ENCODE data around the gene FOXC2.
"Not testable (repeated sequence)": the region's sequence is repeated elsewhere in the genome, so short reads cannot be mapped to it uniquely, and the experiment has no call there.

Gene FOXC2

DNA sequence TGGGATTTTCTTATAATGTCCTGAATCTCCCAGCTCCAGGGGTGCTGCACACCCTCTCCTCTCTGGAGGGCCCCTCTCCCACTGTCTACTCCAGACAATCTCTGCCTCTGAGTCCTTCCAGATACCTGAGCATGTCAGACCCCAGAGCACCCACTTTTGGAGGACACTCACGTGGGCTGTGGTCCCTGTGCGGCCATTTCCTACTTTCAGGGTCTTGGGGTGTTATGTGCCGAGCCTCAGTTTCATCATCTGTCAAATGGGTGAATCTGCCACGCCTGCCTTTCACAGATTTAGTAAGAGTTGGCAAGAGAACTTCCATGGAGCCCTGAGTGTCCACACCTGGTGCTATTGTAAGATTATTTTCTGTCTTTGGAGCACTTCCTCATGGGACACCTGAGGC lies 8.0 kb downstream of the FOXC2 start:
- DNase-seq = no peak

DNA sequence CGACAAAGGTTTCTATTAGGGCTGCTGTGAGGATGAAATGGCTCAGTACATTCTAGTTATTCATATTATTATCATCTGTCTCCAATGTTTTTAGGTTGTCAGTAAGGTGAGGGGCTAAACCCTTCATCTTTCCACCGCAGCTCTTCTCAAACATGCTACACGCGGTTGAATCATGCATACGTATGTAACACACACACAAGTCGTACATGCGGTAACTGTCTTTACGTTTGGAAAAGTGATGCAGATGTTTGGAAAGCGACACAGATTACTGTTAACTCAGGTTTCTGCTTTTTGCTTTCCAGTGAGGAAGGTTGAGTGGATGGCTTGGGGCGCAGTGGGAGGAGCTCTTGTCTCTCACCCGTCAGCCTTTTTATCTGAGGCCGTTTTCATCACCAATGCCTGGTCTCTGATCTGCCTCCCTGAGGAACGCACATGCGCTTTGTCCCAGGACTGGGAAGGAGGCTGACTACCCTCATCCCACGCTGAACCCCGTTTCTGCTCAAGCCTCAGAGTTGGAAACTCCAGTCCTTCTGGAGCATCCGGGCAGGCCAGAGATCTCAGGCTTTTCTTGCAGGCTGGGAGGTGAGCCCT lies 8.6 kb downstream of the FOXC2 start:
- no peak for DNase-seq

DNA sequence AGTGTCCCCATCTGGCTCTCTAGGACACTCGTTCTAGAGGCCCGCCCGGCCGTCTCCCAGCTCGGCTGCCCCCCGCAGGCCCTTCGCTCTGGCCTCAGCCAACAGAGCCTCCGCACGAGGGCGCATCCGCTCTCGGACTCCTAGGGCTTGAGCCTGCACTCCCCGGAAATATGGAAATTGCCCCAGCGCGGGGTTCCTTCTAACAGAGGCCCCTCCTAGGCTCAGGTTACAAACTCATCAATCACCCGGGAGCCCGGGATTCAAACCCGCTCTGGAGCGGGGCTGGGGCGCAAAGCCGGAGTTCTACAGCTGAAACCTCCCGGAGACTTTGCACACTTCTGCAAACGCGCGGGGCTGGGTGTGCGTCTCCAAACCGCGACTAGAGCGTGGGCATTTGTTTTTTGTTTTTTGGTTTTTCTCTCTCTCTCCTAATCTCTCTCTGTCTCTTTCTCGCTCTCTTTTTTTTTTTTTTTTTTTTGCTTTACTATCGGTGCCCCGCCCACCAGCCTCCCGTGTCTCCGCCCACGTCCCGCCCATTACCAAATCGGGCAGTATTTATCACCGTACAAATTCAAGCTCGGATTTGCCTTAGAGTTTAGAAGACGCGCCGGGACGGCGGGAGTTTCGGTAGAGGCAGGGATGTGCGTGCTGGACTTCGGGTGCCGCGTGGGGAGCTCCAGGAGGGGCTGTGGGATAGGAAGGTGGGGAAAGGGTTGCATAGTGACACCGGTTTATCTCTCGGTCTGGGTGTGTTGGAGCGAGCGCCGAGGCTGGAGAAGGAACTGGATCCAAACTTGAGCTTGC lies 9.3 kb downstream of the FOXC2 start:
- DNase-seq = no peak

DNA sequence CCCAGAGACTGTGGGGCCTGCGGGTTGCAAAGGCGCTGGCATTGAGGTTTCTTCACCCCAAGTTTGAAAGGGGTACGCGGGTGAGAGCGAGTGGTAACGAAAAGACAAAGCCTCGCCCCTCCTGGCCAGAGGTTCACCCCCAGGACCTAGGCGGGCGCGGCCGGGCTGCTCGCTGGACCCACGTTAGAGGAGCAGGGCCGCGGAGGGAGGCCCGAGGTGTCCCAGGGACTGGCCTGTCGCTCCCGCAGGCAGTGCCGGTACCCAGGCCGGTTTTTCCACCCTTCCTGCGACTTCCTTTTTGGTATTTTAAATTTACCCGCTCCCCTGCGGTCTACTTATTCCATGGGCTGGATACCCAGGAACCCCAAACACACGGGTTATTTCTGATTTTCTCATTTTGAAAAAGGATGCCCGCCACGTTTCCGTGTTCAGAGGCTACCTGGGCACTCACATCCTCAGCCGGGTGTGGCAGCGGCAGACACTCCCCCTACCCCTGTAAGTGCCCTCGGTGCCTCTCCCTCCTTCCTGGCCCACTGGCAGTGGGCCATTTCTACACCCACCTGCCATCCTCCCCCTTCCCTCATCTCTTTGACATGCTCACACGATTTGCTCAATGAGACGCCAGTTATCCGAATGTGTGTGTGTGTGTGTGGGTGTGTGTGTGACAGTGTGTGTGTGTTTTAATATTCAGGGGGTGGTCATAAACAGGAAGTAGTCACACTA lies 10.1 kb downstream of the FOXC2 start:
- DNase-seq = no peak

DNA sequence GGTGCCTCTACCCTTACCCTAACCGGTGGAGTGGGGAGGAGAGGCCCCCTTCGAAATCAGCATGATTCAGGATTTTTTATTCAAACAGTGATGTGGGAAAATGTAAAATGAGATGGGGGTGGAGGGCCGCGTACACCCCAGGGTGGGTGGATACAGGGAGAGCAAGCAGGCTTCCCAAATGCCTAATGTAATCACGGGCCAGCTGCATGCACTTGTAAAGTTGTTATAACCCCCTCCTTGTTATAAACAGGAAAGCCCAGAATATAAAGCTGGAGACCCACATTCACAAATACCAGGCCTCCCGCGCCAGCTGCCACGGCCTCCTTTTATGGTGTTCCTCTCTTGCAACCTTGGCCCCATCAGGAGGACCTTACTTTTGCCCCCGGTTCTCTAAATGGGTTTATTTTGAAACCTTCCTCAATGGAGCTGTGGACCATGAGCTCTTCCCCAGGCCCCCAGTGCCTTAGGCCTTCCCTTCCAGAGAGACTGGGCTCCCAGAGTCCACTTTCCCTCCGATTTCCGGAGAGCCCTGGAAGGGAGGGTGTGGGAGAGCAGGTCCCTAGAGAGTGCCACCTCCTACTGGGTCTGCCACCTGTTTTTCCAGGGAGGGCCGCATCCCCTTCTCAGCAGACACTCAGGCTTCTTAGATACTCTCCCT lies 10.8 kb downstream of the FOXC2 start:
- DNase-seq = no peak

DNA sequence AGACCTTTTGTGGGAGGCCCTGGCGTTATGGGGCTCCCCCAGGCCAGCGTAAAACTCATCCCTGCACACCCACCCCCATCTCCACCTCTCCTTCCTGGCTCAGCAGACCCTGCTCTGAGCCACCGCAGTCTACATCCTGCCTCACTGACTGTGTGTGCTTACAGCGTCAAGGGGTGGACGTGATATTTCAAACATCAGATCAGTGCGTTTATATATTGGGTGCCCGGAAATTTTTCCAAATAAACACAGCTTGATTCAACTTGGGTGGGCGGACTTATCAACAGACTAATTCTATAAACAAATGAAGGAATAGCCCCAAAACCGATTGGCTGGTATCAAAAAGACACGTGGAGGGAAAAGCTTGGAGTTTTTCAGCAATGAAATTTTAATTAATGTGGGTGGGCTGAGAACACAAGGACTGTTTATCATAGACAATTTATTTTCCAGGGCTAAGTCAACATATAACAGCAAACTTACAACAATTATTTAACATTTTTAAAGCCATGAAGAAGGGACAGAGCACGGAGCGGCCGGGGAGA lies 11.5 kb downstream of the FOXC2 start, which contains the start of gene FOXL1:
Gene FOXL1, plus strand, starts transcription at position 489 of the 539 bp plus-strand sequence. CDS start 175 bp downstream, outside the sequence.
- DNase-seq = no peak

DNA sequence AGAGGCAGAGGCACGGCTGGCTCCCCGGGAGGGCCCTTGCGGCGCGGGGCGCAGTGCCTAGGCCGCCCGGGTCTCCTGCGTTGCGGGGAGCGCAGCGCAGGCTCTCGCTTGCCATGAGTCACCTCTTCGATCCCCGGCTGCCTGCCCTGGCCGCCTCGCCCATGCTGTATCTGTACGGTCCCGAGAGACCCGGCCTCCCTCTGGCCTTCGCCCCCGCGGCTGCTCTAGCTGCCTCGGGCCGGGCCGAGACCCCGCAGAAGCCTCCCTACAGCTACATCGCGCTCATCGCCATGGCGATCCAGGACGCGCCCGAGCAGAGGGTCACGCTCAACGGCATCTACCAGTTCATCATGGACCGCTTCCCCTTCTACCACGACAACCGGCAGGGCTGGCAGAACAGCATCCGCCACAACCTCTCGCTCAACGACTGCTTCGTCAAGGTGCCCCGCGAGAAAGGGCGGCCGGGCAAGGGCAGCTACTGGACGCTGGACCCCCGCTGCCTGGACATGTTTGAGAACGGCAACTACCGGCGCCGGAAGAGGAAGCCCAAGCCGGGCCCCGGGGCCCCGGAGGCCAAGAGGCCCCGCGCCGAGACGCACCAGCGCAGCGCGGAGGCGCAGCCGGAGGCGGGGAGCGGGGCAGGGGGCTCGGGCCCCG lies 12.1 kb downstream of the FOXC2 start:
- no peak for DNase-seq

DNA sequence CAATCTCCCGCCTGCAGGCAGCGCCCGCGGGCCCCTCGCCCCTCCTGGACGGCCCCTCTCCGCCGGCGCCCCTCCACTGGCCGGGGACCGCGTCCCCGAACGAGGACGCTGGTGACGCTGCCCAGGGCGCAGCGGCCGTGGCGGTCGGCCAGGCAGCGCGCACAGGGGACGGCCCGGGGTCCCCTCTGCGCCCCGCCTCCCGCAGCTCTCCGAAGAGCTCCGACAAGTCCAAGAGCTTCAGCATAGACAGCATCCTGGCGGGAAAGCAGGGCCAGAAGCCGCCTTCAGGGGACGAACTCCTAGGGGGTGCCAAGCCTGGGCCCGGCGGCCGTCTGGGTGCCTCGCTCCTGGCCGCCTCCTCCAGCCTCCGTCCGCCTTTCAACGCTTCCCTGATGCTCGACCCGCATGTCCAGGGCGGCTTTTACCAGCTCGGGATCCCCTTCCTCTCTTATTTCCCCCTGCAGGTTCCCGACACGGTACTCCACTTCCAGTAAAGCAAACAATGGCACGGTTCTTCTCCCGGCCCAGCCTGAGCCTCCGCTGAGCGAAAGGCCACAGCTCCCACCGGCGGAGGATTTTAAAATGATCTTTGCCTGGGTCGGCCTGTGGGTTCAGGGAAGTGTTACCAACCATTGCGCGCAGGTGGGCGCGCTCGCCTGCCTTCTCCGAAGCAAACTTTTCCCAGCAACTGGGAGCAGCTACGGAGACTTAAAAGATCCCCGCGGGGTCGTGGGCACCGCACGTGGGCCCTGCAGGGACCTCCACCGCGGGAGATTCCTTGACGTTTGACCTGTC lies 12.8 kb downstream of the FOXC2 start:
- DNase-seq = no peak

DNA sequence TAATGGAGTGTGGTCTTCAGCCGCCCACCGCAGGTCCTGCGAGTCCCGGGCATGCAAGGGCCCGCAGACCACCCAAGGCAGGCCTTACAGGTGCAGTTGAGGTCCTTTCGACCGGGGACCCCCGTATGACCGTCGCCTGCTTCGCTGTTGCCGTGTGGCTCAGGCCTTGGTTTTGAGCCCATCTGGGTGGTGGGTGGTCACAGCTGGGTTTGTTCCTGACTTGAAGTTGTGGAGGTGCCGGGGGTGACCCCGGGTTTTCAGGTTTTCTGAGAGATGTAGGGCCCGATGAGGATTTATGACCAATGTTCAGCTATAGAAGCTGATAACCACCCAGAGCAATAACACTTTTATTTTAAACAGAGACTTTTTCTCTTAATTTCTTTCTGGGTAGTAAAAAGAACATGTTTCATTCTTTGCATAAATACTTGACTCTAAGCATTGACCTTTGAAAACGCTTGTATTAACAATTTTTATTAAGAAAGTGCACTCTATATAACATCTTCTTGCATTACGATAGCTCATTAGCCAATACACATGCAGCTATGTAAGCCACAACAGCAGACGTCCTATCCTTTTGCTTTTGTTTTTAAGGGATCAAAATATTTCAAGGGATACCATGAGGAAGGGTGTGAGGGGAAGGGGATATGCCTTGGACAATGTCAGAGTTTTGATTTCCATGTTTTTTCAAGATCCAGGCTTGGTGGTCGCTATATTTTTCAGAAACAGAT lies 13.6 kb downstream of the FOXC2 start:
- DNase-seq = no peak

DNA sequence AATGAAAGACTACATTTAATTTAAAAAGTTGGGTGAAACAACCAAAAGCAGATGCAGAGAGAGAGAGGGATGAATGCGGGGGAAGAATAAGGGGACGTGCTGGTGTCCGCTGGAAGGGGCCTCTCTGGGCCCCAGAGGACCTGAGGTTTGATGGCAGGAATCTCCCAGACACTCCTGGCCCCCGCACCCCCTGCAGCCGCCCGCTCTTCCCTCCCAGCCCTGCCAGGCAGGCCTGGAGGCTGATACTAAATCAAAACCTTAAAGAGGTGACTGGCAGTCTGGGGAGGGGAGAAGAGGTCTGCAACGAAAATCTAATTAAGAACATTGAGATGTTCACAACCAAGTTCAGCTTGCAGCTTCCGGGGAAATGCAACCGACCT lies 14.2 kb downstream of the FOXC2 start:
- no peak for DNase-seq

DNA sequence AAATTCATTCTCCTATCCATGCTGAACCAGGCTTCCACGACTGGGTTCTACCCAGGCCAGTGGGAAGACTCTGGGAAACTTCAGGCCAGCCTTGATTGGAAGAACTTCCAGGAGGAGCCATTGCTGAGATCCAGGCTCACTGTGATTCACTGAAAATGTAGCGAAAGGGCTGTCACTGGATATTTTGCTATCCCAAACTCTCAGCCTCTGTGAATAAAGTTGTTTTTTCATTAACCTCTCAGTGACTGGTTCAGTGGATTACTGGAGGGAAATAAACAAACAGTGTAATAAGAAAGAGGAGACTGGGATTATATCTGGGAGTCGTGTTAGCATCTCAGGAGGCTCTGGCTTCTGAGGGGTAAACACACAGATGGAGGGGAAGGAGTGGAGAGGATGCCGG lies 14.8 kb downstream of the FOXC2 start:
- no peak for DNase-seq

DNA sequence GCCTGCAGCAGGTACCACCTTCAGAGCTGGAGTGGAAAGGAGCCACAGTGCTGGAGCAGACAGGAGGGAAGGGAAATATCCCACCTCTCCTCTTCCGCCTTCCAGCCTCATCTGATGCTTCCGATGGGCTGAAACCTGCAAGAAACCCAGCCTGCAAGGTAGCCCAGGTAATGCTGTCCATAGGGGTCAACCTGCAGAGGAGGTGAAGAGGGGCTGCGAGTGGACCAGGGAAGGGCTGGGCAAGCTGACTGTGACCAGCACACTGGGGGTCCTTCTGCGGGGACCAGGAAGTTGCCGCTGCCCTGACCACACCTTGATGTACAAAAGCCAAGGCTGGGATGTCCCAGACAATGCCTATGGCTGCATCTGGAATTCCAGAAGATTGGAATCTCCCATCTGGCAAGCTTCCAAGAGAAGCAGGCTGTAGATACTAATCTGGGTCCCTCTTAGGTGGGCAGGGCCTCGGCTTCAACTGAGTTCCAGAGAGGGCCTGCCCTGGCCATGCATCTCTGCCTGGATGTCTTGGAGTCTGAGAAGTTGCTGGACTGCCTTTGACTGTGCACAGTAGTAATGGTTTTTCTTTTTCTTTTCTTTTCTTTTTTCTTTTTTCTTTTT lies 17.5 kb downstream of the FOXC2 start:
- no peak for DNase-seq

DNA sequence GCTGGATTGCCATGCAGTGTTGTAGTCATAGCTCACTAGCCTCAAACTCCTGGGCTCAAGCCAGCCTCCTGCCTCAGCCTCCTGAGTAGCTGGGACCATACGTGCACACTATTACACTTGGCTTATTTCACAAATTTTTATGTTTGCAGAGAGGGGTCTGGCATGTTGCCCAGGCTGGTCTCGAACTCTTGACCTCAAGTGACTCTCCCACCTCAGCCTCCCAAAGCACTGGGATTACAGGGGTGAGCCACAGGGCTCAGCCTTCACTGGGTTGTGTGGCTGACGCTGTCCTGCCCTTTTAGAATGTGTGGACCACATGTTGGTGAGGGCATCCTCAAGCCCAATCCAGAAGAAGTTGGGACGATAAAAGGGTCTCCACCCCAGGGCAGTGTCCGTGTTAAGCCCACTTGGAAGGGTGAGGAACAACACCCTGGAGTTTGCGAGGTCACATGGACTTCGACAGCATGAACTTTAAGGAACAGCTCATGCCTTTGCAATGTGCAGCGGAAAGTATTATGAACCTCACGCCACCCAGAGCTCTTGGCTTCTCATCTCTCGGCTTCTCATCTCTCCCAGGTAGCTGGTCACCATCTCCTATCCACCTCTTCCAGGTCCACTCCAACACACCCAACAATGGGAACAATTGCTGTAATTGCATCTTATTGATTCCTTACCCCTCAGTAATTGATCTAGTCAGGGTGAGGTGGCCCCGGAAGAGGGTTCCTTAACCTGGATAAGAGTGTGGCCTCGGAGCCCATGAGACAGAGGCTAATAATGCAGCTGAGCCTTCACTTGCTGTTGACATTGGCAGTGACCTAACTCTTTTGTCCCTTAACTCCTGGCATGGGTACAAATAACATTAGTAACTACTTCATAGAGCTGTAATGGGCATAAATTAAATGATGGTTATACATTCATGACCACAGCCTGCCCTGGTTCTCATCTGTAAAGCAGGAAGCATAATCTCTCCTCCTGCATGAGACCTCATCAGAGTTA lies 18.4 kb downstream of the FOXC2 start:
- no peak for DNase-seq

DNA sequence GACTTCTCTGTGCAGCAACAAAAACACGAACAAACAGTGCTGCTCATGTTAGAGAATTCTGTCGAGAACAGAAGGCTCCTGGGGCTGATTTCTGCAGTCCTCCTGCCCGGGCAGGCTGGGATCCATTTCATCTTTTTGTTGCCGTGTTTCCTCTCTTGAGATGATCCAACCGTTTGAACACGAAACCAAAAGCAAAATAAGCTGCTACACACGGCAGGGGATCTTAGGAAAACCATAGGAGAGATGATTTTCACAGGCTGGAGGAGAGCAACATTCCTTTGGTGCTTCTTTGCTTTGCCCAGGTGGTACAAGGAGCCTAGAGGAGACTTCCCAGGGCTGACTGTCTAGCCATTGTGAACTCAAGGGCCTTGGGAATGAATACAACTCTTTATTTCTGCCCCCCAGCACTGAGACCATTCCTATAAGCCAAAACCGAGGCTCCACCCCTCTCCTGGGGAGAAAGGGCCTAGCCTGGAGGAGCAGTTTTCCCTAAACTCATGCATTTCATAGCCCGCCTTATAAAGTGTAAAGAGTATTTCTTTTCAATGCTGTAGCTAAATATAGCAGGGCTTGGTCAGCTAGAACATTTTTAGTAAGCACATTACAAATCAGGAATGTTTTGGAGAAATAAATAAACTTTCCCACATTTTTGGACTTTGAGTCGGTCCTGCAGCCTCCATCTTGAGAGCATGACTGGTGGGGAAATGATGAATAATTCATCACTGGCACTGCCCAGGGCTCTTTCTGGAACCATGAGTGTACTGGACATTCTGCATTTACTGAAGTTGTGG lies 19.4 kb downstream of the FOXC2 start:
- DNase-seq = no peak

DNA sequence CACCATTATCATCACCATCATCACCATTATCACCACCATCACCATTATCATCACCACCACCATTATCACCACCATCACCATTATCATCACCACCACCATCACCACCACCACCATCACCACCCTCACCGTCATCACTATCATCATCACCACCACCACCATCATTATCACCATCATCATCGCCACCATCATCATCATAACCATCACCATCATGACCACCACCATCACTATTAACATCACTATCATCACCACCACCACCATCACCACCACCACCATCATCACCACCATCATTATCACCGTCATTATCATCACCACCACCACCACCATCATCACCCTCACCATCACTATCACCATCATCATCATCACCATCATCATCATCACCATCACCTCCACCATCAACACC lies 20.9 kb downstream of the FOXC2 start:
- no peak for DNase-seq

DNA sequence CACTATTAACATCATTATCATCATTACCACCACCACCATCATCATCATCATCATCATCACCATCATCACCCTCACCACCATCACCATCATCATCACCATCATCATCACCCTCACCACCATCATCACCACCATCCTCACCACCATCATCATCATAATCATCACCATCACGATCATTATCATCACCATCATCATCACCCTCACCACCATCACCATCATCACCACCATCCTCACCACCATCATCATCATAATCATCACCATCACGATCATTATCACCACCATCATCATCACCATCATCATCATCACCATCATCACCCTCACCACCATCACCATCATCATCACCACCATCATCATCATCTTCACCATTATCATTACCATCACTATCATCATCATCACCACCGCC lies 21.3 kb downstream of the FOXC2 start:
- not testable (repeated sequence) for DNase-seq

DNA sequence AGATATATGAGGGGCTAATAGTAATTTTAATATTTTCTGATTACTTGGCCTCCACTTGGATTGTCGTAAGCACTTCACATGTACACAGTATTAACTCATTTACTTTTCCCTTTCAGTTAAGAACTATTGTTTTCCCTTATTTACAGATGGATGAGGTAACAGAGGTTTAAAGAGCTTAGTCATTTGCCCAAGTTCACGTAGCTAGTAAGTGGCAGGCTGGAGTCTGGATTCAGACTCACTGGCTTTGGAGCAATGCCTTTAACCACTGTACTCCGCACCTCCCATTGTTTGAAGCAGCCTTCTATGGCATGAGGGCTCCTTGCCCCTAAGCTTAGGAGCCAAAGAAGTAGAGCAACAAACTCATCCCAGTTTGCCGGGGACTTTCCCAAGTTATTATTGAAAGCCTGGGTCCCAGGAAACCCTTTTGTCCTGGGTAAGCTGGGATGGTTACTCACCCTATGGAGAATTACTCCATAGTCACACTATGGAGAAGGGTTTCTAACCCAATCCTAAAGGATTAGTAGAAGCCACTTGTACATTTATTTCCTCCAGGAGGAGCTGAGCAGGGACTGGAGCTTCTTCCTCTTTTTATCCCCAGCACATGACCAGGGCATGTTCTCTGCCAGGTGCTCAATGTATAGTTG lies 24.0 kb downstream of the FOXC2 start:
- no peak for DNase-seq

DNA sequence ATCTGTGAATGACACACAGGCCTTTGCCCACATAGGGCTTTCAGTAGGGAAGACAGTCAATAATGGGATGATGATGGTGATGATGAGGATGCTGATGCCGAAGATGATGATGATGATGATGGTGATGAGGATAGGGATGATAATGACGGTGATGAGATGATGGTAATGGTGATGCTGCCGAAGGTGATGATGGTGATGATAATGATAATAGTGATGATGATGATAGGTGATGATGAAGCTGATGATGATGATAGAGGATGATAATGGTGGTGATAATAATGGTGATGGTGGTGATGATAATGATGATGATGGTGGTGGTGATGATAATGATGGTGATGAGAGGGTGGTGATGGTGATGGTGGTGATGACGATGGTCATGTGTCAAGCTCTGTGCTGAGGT lies 24.6 kb downstream of the FOXC2 start:
- no peak for DNase-seq
